Erythroblast (primary cell): ENCODE data around the gene EGLN3.

Experiments
- GATA1 ChIP-seq: IDR thresholded peaks from 2 replicates; pipeline ENCODE4 v1.6.1; 2011; ENCODE audit warnings: low read depth, mild to moderate bottlenecking, control low read depth, low read length, moderate library complexity
- POLR2A ChIP-seq: IDR thresholded peaks from 2 replicates; pipeline ENCODE4 v1.6.1; 2011; ENCODE audit warnings: mild to moderate bottlenecking, low read length

DNA sequence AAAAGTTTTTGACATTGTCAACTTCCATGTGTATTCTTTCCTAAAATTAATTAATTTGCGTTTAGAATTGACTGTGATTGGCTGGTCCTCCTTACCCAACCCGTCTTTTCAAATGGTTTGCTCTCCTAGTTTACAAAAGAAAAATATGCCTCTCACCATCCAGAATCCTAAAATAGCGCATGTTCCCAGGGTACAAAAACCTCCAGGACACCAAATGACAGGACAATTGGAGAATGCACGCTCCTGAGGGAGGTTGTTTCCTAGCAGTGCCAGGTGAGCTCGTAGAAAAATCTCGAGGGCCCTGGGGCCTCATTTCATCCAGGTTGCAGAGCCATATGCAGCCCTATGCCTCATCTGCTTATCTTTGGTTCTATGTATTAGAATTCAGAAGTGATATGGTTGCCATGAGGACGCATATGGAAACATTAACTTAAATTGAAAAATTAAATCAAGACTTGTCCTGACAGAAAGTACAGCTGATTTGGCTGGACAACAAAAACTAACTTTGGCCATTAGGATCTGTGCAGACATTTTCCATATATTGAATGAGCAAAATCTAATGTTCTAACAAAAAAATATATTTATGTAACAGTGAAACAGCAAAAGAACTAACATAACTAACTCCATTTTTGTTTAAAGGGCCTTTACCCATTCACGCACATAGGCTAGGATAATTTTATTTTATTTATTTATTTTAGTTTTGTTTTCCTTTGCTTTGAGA, 28.2 kb upstream of the EGLN3 start:
- no peak for TF ChIP-seq POLR2A
- TF ChIP-seq GATA1, result no peak
